ENCODE results near the gene IL17F.

DNA sequence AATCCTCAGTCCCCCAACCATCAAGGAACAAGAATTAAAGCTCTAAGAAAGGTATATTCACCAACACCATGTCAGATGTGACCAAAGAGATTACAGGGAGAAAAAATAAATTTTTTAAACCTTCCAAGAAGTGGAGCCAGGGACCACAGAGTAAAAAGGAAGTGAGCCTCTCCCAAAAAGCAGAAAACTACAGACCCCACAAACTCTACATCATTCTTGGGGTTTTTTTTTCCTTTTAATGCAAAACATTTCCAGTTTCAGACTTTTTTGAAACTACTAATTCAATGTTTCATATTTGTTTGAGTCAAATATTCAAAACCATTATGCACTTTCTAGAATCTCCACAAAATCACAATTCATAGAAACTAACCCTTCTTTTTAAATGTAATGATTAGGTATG lies 6.8 kb upstream of the IL17F start:
- TF ChIP-seq CTCF (conservative IDR thresholded peaks at IDR 0.05; ENCODE audit: low read length), result no peak
- TF ChIP-seq EZH2phosphoT487 (IDR thresholded peaks at IDR 0.05; ENCODE audit: borderline replicate concordance, low read depth, low read length), result no peak
